Keratinocyte (primary cell): ENCODE results near the gene COL6A2.

Experiments used
- CTCF ChIP-seq, 3 experiments: IDR thresholded peaks in 1 of 3; conservative IDR thresholded peaks in 1 of 3; optimal IDR thresholded peaks in 1 of 3; 2 replicates in 2 of 3; 3 replicates in 1 of 3; pipeline versions ENCODE3 to v1.5.1; 2011; ENCODE audit warnings: low read length in 3 of 3, mild to moderate bottlenecking in 3 of 3, moderate library complexity in 2 of 3, control low read depth in 1 of 3, inconsistent platforms in 1 of 3; ENCODE audit not compliant: insufficient read depth in 2 of 3; ENCODE audit errors: extremely low read depth in 1 of 3
- EZH2 ChIP-seq: IDR thresholded peaks from one replicate; pipeline ENCODE4 v1.6.1; 2012; ENCODE audit warnings: inconsistent platforms, mild to moderate bottlenecking, low read length, moderate library complexity

GRCh38 chr21:46063734-46064680 is 33.9 kb upstream of the COL6A2 start:
- TF ChIP-seq CTCF (optimal IDR thresholded peaks at IDR 0.05 in 1 of 3, IDR thresholded peaks at IDR 0.05 in 1 of 3, conservative IDR thresholded peaks at IDR 0.05 in 1 of 3; ENCODE audit: extremely low read depth in 1 of 3, insufficient read depth in 2 of 3, low read length in 3 of 3) (no peak), EZH2 (no peak)
